Measurements from ENCODE around the gene RUNDC1. TPM values are rescaled to one million over a fixed set of nuclear protein-coding genes. Genes with fewer than 3 reads are reported as not detected.

The RUNDC1 gene
- 6.2 and 6.4 TPM in 2 replicates for polyA plus RNA-seq (2013)

DNA sequence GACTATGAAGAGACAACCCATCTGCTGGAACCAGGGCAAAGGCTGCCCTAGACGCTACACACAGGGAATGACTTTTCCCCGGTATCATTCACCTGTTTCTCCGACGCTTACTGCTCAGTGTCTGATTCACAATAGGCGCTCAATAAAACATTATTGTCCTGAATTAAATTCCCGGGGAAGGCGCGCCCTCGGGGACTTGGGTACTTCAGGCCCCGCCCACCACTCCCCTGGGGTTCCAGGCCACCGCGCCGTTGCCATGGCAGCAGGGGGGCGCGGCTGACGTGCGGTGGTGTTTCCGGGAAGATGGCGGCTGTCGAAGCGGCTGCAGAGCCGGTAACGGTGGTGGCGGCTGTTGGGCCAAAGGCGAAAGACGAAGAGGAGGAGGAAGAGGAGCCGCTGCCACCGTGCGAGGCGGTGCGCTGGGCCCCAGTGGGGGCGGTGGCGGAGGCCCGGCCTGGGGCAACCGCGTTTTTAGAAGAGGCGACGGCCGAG, at the start of gene RUNDC1:
Gene RUNDC1 (plus strand): TSS at position 292 of the 492 bp plus-strand sequence. CDS start 12 bp downstream, at position 304.
- Histone ChIP-seq H2AFZ (ENCODE audit: insufficient read depth, low read length, poor library complexity) (peak within 1 kb of the TSS; percentile 87), H3K9ac (ENCODE audit: low read length) (peak within 1 kb of the TSS; percentile 62), H3K27ac (ENCODE audit: low read depth, low read length) (peak within 1 kb of the TSS; percentile 65), H3K4me3 (ENCODE audit: low read depth, low read length) (peak within 1 kb of the TSS; percentile 85), H3K4me1 (ENCODE audit: control insufficient read depth in 1 of 2, insufficient read depth in 2 of 2, low read length in 2 of 2) (peaks cover 5 to 7% of the 10 kb centered on the region in 2 experiments), H3K27me3 (ENCODE audit: insufficient read depth, low read length) (no peaks in the 10 kb centered on the region), H4K91ac (ENCODE audit: low read depth, low read length) (peak within 1 kb of the TSS; percentile 71), H4K8ac (ENCODE audit: low read depth, low read length) (peak within 1 kb of the TSS; percentile 94), H3K14ac (ENCODE audit: low read length) (peak within 1 kb of the TSS; percentile 83), H3K79me2 (ENCODE audit: control insufficient read depth, insufficient read depth, low read length, poor library complexity) (peaks cover 10% of the 10 kb centered on the region), H3K36me3 (ENCODE audit: control insufficient read depth in 1 of 2, insufficient read depth in 2 of 2, low read length in 2 of 2) (peaks cover 2 to 3% of the 10 kb centered on the region in 2 experiments), H3K4me2 (ENCODE audit: low read length) (peak within 1 kb of the TSS; percentile 76), H3K9me3 (ENCODE audit: insufficient read depth, low read depth, low read length) (no peaks in the 10 kb centered on the region), H2BK12ac (ENCODE audit: low read length) (peak within 1 kb of the TSS; percentile 41), H3K79me1 (ENCODE audit: low read length) (peaks cover 9% of the 10 kb centered on the region), H4K12ac (ENCODE audit: low read depth, low read length) (peak within 1 kb of the TSS; percentile 74), H3K23ac (ENCODE audit: low read length) (no peak within 1 kb of the TSS), H3K18ac (ENCODE audit: low read length) (peak within 1 kb of the TSS; percentile 71), H2AK5ac (ENCODE audit: low read length) (peak within 1 kb of the TSS; percentile 4), H2BK120ac (ENCODE audit: insufficient read depth, low read length, poor library complexity) (peak within 1 kb of the TSS; percentile 64), H3K4ac (ENCODE audit: low read depth, low read length) (peak within 1 kb of the TSS; percentile 47), H2BK5ac (ENCODE audit: low read depth, low read length, poor library complexity) (peak within 1 kb of the TSS; percentile 42)
- no CpG with 5 or more reads among the region's 39 CpGs for WGBS (ENCODE audit: extremely low coverage, insufficient coverage, insufficient read length)
- peak; percentile 74 to 84 for DNase-seq

DNA sequence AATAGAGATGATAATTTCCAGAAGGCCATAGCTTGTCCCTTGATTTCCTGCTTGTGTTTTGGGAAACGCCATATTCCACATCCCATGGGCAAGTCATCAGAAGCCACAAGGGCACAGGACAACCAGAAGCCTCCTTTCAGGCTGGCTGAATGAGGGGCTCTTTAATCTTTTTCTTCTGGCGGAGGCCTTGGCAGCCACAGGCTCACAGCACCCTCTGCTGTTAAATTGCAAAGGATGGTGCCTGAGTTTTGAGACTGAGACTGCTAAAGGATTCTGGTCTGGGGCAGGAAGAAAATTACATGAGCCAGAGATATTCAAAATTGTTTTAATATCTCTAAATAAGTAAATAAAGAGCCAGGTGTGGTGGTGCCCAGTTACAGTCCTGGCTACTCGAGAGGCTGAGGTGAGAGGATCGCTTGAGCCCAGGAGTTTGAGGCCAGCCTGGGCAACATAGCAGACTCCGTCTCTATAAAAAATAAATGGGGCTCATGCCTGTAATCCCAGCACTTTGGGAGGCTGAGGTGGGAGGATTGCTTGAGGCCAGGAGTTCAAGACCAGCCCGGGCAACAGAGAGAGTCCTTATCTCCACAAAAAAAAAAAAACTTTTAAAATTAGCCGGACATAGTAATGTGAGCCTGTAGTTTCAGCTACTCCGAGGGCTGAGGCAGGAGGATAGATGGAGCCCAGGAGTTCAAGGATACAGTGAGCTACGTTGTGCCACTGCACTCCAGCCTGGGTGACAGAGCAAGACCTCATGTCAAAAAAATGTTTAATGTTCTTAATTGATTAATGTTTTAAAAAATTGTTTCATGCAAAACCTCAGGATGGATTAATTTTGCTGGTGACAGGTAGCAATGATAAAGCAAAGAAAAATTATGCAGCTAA, 42.4 kb upstream of the RUNDC1 start:
- Histone ChIP-seq H3K4ac (ENCODE audit: low read depth, low read length) (no peak overlapping the region), H3K4me2 (ENCODE audit: low read length) (no peak overlapping the region), H2BK5ac (ENCODE audit: low read depth, low read length, poor library complexity) (no peak overlapping the region), H3K9ac (ENCODE audit: low read length) (no peak overlapping the region), H3K79me2 (ENCODE audit: control insufficient read depth, insufficient read depth, low read length, poor library complexity) (no peaks in the 10 kb centered on the region), H3K27ac (ENCODE audit: low read depth, low read length) (no peak overlapping the region), H2BK120ac (ENCODE audit: insufficient read depth, low read length, poor library complexity) (no peak overlapping the region), H4K12ac (ENCODE audit: low read depth, low read length) (no peak overlapping the region), H3K36me3 (ENCODE audit: control insufficient read depth in 1 of 2, insufficient read depth in 2 of 2, low read length in 2 of 2) (no peaks in the 10 kb centered on the region), H3K18ac (ENCODE audit: low read length) (no peak overlapping the region), H3K4me3 (ENCODE audit: low read depth, low read length) (no peak overlapping the region), H2AFZ (ENCODE audit: insufficient read depth, low read length, poor library complexity) (no peak overlapping the region), H4K91ac (ENCODE audit: low read depth, low read length) (no peak overlapping the region), H2AK5ac (ENCODE audit: low read length) (no peak overlapping the region), H3K23ac (ENCODE audit: low read length) (no peak overlapping the region), H2BK12ac (ENCODE audit: low read length) (no peak overlapping the region), H3K79me1 (ENCODE audit: low read length) (no peaks in the 10 kb centered on the region), H3K9me3 (ENCODE audit: insufficient read depth, low read depth, low read length) (no peaks in the 10 kb centered on the region), H3K14ac (ENCODE audit: low read length) (no peak overlapping the region), H4K8ac (ENCODE audit: low read depth, low read length) (no peak overlapping the region), H3K27me3 (ENCODE audit: insufficient read depth, low read length) (no peaks in the 10 kb centered on the region), H3K4me1 (ENCODE audit: control insufficient read depth in 1 of 2, insufficient read depth in 2 of 2, low read length in 2 of 2) (no peaks in the 10 kb centered on the region)
- peak in 1 of 2 donors; percentile 49 for DNase-seq
- no CpG with 5 or more reads among the region's 9 CpGs for WGBS (ENCODE audit: extremely low coverage, insufficient coverage, insufficient read length)

DNA sequence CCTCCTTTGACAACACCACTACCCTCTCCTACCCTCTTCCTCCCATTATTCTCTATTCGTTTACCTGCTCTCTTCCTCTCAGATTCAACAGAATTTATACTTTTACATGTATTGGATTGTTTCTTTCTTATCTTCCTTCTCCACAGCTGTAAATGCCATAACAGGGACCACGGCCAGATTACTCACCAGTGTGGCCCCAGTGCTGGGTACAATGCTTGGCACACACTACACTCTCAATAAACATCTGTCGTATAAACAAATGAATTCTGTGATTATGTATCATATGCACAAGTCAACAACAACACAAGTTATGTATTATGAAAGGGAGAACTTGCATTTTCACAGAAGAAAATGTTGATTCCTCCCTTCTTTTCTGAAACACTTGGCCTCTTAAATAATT, 36.2 kb upstream of the RUNDC1 start:
- Histone ChIP-seq H3K79me2 (ENCODE audit: control insufficient read depth, insufficient read depth, low read length, poor library complexity) (no peaks in the 10 kb centered on the region), H4K8ac (ENCODE audit: low read depth, low read length) (no peak overlapping the region), H3K14ac (ENCODE audit: low read length) (no peak overlapping the region), H4K91ac (ENCODE audit: low read depth, low read length) (no peak overlapping the region), H2BK12ac (ENCODE audit: low read length) (no peak overlapping the region), H3K36me3 (ENCODE audit: control insufficient read depth in 1 of 2, insufficient read depth in 2 of 2, low read length in 2 of 2) (no peaks in the 10 kb centered on the region), H4K12ac (ENCODE audit: low read depth, low read length) (no peak overlapping the region), H3K23ac (ENCODE audit: low read length) (no peak overlapping the region), H3K27ac (ENCODE audit: low read depth, low read length) (no peak overlapping the region), H2AK5ac (ENCODE audit: low read length) (no peak overlapping the region), H2BK5ac (ENCODE audit: low read depth, low read length, poor library complexity) (no peak overlapping the region), H3K4ac (ENCODE audit: low read depth, low read length) (no peak overlapping the region), H2AFZ (ENCODE audit: insufficient read depth, low read length, poor library complexity) (no peak overlapping the region), H3K27me3 (ENCODE audit: insufficient read depth, low read length) (no peaks in the 10 kb centered on the region), H3K9ac (ENCODE audit: low read length) (no peak overlapping the region), H3K9me3 (ENCODE audit: insufficient read depth, low read depth, low read length) (no peaks in the 10 kb centered on the region), H3K4me1 (ENCODE audit: control insufficient read depth in 1 of 2, insufficient read depth in 2 of 2, low read length in 2 of 2) (no peaks in the 10 kb centered on the region), H3K4me3 (ENCODE audit: low read depth, low read length) (no peak overlapping the region), H3K79me1 (ENCODE audit: low read length) (no peaks in the 10 kb centered on the region), H3K4me2 (ENCODE audit: low read length) (no peak overlapping the region), H3K18ac (ENCODE audit: low read length) (no peak overlapping the region), H2BK120ac (ENCODE audit: insufficient read depth, low read length, poor library complexity) (no peak overlapping the region)
- 100% methylated on average over 1 of the region's 3 CpGs for whole genome bisulfite sequencing (ENCODE audit: extremely low coverage, insufficient coverage, insufficient read length)
- DNase-seq: no peak

GRCh38 chr17:42946812-42947211, 33.6 kb upstream of the RUNDC1 start:
- Histone ChIP-seq H4K91ac (ENCODE audit: low read depth, low read length) (no peak overlapping the region), H2BK120ac (ENCODE audit: insufficient read depth, low read length, poor library complexity) (no peak overlapping the region), H2BK12ac (ENCODE audit: low read length) (no peak overlapping the region), H3K27ac (ENCODE audit: low read depth, low read length) (no peak overlapping the region), H3K4me2 (ENCODE audit: low read length) (no peak overlapping the region), H2AFZ (ENCODE audit: insufficient read depth, low read length, poor library complexity) (no peak overlapping the region), H2BK5ac (ENCODE audit: low read depth, low read length, poor library complexity) (no peak overlapping the region), H3K14ac (ENCODE audit: low read length) (no peak overlapping the region), H3K4me1 (ENCODE audit: control insufficient read depth in 1 of 2, insufficient read depth in 2 of 2, low read length in 2 of 2) (no peaks in the 10 kb centered on the region), H3K27me3 (ENCODE audit: insufficient read depth, low read length) (no peaks in the 10 kb centered on the region), H3K18ac (ENCODE audit: low read length) (no peak overlapping the region), H3K36me3 (ENCODE audit: control insufficient read depth in 1 of 2, insufficient read depth in 2 of 2, low read length in 2 of 2) (peaks cover 7 to 12% of the 10 kb centered on the region in 2 experiments), H3K4me3 (ENCODE audit: low read depth, low read length) (no peak overlapping the region), H4K12ac (ENCODE audit: low read depth, low read length) (no peak overlapping the region), H3K23ac (ENCODE audit: low read length) (no peak overlapping the region), H3K9ac (ENCODE audit: low read length) (no peak overlapping the region), H3K9me3 (ENCODE audit: insufficient read depth, low read depth, low read length) (no peaks in the 10 kb centered on the region), H3K4ac (ENCODE audit: low read depth, low read length) (no peak overlapping the region), H2AK5ac (ENCODE audit: low read length) (no peak overlapping the region), H3K79me2 (ENCODE audit: control insufficient read depth, insufficient read depth, low read length, poor library complexity) (no peaks in the 10 kb centered on the region), H4K8ac (ENCODE audit: low read depth, low read length) (no peak overlapping the region), H3K79me1 (ENCODE audit: low read length) (no peaks in the 10 kb centered on the region)
- DNase-seq: no peak
- no CpG with 5 or more reads among the region's 1 CpG for WGBS (ENCODE audit: extremely low coverage, insufficient coverage, insufficient read length)

Data from trophoblast cell (in vitro differentiated cells and primary cell).